ENCODE results near the gene ZXDC.
A peak's percentile ranks its signal among the peaks of the same experiment; 100 is the strongest.

The ZXDC gene

GRCh38 chr3:126475413-126476114 lies at the start of gene ZXDC:
Gene ZXDC, minus strand, starts transcription at chr3:126475891. Its CDS starts 26 bp downstream, at chr3:126475865.
- H3K27me3 ChIP-seq (ENCODE audit: insufficient read depth, low read length) = peaks cover 10% of the 10 kb centered on the region
- H3K4me3 ChIP-seq (ENCODE audit: low read length) = peak within 1 kb of the TSS; percentile 74
- no peaks in the 10 kb centered on the region for H3K9me3 ChIP-seq (ENCODE audit: low read length)
- H3K36me3 ChIP-seq (ENCODE audit: insufficient read depth, low read length) = peaks cover 21% of the 10 kb centered on the region
- H3K4me1 ChIP-seq (ENCODE audit: insufficient read depth, low read length) = peaks cover 39% of the 10 kb centered on the region
- no peak within 1 kb of the TSS for H2AFZ ChIP-seq (ENCODE audit: low read depth, low read length)

GRCh38 chr3:126525091-126525852 lies 49.6 kb upstream of the ZXDC start:
- H3K4me1 ChIP-seq (ENCODE audit: insufficient read depth, low read length) = no peaks in the 10 kb centered on the region
- no peaks in the 10 kb centered on the region for H3K36me3 ChIP-seq (ENCODE audit: insufficient read depth, low read length)
- no peak overlapping the region for H2AFZ ChIP-seq (ENCODE audit: low read depth, low read length)
- H3K9me3 ChIP-seq (ENCODE audit: low read length) = no peaks in the 10 kb centered on the region
- no peak overlapping the region for H3K4me3 ChIP-seq (ENCODE audit: low read length)
- peaks cover 45% of the 10 kb centered on the region for H3K27me3 ChIP-seq (ENCODE audit: insufficient read depth, low read length)

- Histone ChIP-seq H3K9me3 (ENCODE audit: low read length) (no peaks in the 10 kb centered on the region), H3K36me3 (ENCODE audit: insufficient read depth, low read length) (no peaks in the 10 kb centered on the region), H3K27me3 (ENCODE audit: insufficient read depth, low read length) (peaks cover 45% of the 10 kb centered on the region), H2AFZ (ENCODE audit: low read depth, low read length) (peak overlapping the region; percentile 30), H3K4me3 (ENCODE audit: low read length) (peak overlapping the region; percentile 22), H3K4me1 (ENCODE audit: insufficient read depth, low read length) (no peaks in the 10 kb centered on the region)
These were observed 48.8 kb upstream of the ZXDC start for GRCh38 chr3:126524429-126524988.

- no peaks in the 10 kb centered on the region for H3K4me1 ChIP-seq (ENCODE audit: insufficient read depth, low read length)
- peak within 1 kb of the TSS; percentile 30 for H2AFZ ChIP-seq (ENCODE audit: low read depth, low read length)
- H3K9me3 ChIP-seq (ENCODE audit: low read length) = no peaks in the 10 kb centered on the region
- H3K27me3 ChIP-seq (ENCODE audit: insufficient read depth, low read length) = peaks cover 40% of the 10 kb centered on the region
- H3K4me3 ChIP-seq (ENCODE audit: low read length) = peak within 1 kb of the TSS; percentile 22
- no peaks in the 10 kb centered on the region for H3K36me3 ChIP-seq (ENCODE audit: insufficient read depth, low read length)
These were observed 48.2 kb upstream of the ZXDC start, which contains the start of gene CHST13 for GRCh38 chr3:126523745-126524428. Gene CHST13, plus strand, starts transcription at chr3:126524155. Its CDS starts 178 bp downstream, at chr3:126524333.

- Histone ChIP-seq H3K27me3 (ENCODE audit: insufficient read depth, low read length) (peaks cover 39% of the 10 kb centered on the region), H2AFZ (ENCODE audit: low read depth, low read length) (no peak overlapping the region), H3K4me1 (ENCODE audit: insufficient read depth, low read length) (no peaks in the 10 kb centered on the region), H3K9me3 (ENCODE audit: low read length) (no peaks in the 10 kb centered on the region), H3K36me3 (ENCODE audit: insufficient read depth, low read length) (no peaks in the 10 kb centered on the region), H3K4me3 (ENCODE audit: low read length) (no peak overlapping the region)
These were observed 46.7 kb upstream of the ZXDC start for GRCh38 chr3:126522363-126522788.

- Histone ChIP-seq H2AFZ (ENCODE audit: low read depth, low read length) (no peak overlapping the region), H3K36me3 (ENCODE audit: insufficient read depth, low read length) (no peaks in the 10 kb centered on the region), H3K27me3 (ENCODE audit: insufficient read depth, low read length) (peaks cover 35% of the 10 kb centered on the region), H3K9me3 (ENCODE audit: low read length) (no peaks in the 10 kb centered on the region), H3K4me3 (ENCODE audit: low read length) (no peak overlapping the region), H3K4me1 (ENCODE audit: insufficient read depth, low read length) (no peaks in the 10 kb centered on the region)
These were observed 45.6 kb upstream of the ZXDC start for GRCh38 chr3:126521122-126521891.

GRCh38 chr3:126519506-126520455 lies 44.1 kb upstream of the ZXDC start:
- no peaks in the 10 kb centered on the region for H3K9me3 ChIP-seq (ENCODE audit: low read length)

GRCh38 chr3:126518779-126519177 lies 43.1 kb upstream of the ZXDC start:
- Histone ChIP-seq H3K27me3 (ENCODE audit: insufficient read depth, low read length) (peaks cover 14% of the 10 kb centered on the region), H2AFZ (ENCODE audit: low read depth, low read length) (no peak overlapping the region), H3K9me3 (ENCODE audit: low read length) (no peaks in the 10 kb centered on the region), H3K4me3 (ENCODE audit: low read length) (no peak overlapping the region), H3K36me3 (ENCODE audit: insufficient read depth, low read length) (no peaks in the 10 kb centered on the region), H3K4me1 (ENCODE audit: insufficient read depth, low read length) (no peaks in the 10 kb centered on the region)

More at GRCh38 chr3:126519506-126520455, 44.1 kb upstream of the ZXDC start:
- peaks cover 23% of the 10 kb centered on the region for H3K27me3 ChIP-seq (ENCODE audit: insufficient read depth, low read length)
- no peak overlapping the region for H2AFZ ChIP-seq (ENCODE audit: low read depth, low read length)
- H3K4me1 ChIP-seq (ENCODE audit: insufficient read depth, low read length) = no peaks in the 10 kb centered on the region
- no peak overlapping the region for H3K4me3 ChIP-seq (ENCODE audit: low read length)
- no peaks in the 10 kb centered on the region for H3K36me3 ChIP-seq (ENCODE audit: insufficient read depth, low read length)

- H3K4me1 ChIP-seq (ENCODE audit: insufficient read depth, low read length) = no peaks in the 10 kb centered on the region
These were observed 42.5 kb upstream of the ZXDC start for GRCh38 chr3:126517986-126518778.

GRCh38 chr3:126517291-126517951 lies 41.7 kb upstream of the ZXDC start, which contains the start of gene UROC1:
Gene UROC1, minus strand, starts transcription at chr3:126517773. Its CDS starts 54 bp downstream, at chr3:126517719.
- peaks cover 16% of the 10 kb centered on the region for H3K27me3 ChIP-seq (ENCODE audit: insufficient read depth, low read length)
- H3K36me3 ChIP-seq (ENCODE audit: insufficient read depth, low read length) = no peaks in the 10 kb centered on the region
- no peak within 1 kb of the TSS for H3K4me3 ChIP-seq (ENCODE audit: low read length)
- no peak within 1 kb of the TSS for H2AFZ ChIP-seq (ENCODE audit: low read depth, low read length)
- H3K4me1 ChIP-seq (ENCODE audit: insufficient read depth, low read length) = no peaks in the 10 kb centered on the region
- H3K9me3 ChIP-seq (ENCODE audit: low read length) = no peaks in the 10 kb centered on the region

More at GRCh38 chr3:126517986-126518778, 42.5 kb upstream of the ZXDC start:
- Histone ChIP-seq H3K27me3 (ENCODE audit: insufficient read depth, low read length) (peaks cover 13% of the 10 kb centered on the region), H2AFZ (ENCODE audit: low read depth, low read length) (no peak overlapping the region), H3K9me3 (ENCODE audit: low read length) (no peaks in the 10 kb centered on the region), H3K36me3 (ENCODE audit: insufficient read depth, low read length) (no peaks in the 10 kb centered on the region), H3K4me3 (ENCODE audit: low read length) (no peak overlapping the region)
